Subcutaneous abdominal adipose tissue (tissue), 5 donors: Measurements from ENCODE around the gene EPB41L2.

Source experiments
- H3K27ac ChIP-seq: one replicate; pipeline ENCODE4 v1.7.0; 2013; ENCODE audit warnings: low read depth, mild to moderate bottlenecking, inconsistent platforms, low read length, moderate library complexity
- H3K27me3 ChIP-seq, 5 donors: one replicate each; pipeline ENCODE4 v1.7.0; 2013; ENCODE audit warnings: low read length in 5 of 5, inconsistent platforms in 1 of 5; ENCODE audit not compliant: control insufficient read depth in 5 of 5, insufficient read depth in 4 of 5
- H3K36me3 ChIP-seq, 5 donors: one replicate each; pipeline ENCODE4 v1.7.0; 2013; ENCODE audit warnings: low read length in 5 of 5; ENCODE audit not compliant: control insufficient read depth in 5 of 5, insufficient read depth in 5 of 5
- H3K4me1 ChIP-seq, 5 donors: one replicate each; pipeline ENCODE4 v1.7.0; 2013; ENCODE audit warnings: low read length in 5 of 5, mild to moderate bottlenecking in 3 of 5, moderate library complexity in 1 of 5; ENCODE audit not compliant: control insufficient read depth in 5 of 5, insufficient read depth in 5 of 5
- H3K4me3 ChIP-seq, 5 donors: one replicate each; pipeline ENCODE4 v1.7.0; 2013; ENCODE audit warnings: low read length in 5 of 5, low read depth in 1 of 5
- H3K9ac ChIP-seq, 5 donors: one replicate each; pipeline ENCODE4 v1.7.0; 2013; ENCODE audit warnings: low read length in 5 of 5, mild to moderate bottlenecking in 4 of 5, moderate library complexity in 3 of 5
- H3K9me3 ChIP-seq, 5 donors: one replicate each; pipeline ENCODE4 v1.7.0; 2013; ENCODE audit warnings: low read length in 5 of 5; ENCODE audit not compliant: control insufficient read depth in 5 of 5
- donor health status: healthy.
- donor health status: healthy.
- donor health status: healthy.
- donor health status: healthy.
- donor health status: healthy.

Gene EPB41L2

GRCh38 chr6:130970839-130971410 lies 92.1 kb downstream of the EPB41L2 start:
- peak overlapping the region; percentile 92 for H3K27ac ChIP-seq
- H3K9me3 ChIP-seq, result no peaks in the 10 kb centered on the region
- H3K4me1 ChIP-seq, result peaks cover 0 to 47% (median 43%) of the 10 kb centered on the region in 5 donors
- H3K9ac ChIP-seq, result no peak overlapping the region
- H3K36me3 ChIP-seq, result no peaks in the 10 kb centered on the region
- H3K27me3 ChIP-seq, result no peaks in the 10 kb centered on the region
- no peak overlapping the region for H3K4me3 ChIP-seq

GRCh38 chr6:130969791-130970491 lies 93.1 kb downstream of the EPB41L2 start:
- Histone ChIP-seq H3K36me3 (no peaks in the 10 kb centered on the region), H3K27me3 (no peaks in the 10 kb centered on the region), H3K4me1 (peaks cover under 1 to 55% (median 52%) of the 10 kb centered on the region in 5 donors), H3K9me3 (no peaks in the 10 kb centered on the region), H3K27ac (peak overlapping the region; percentile 92), H3K4me3 (peak overlapping the region; percentile 57 to 85 (median 67)), H3K9ac (peak overlapping the region; percentile 3 to 79 (median 69))

- Histone ChIP-seq H3K27ac (peak overlapping the region; percentile 92), H3K9me3 (no peaks in the 10 kb centered on the region), H3K9ac (peak overlapping the region; percentile 3 to 79 (median 69)), H3K27me3 (no peaks in the 10 kb centered on the region), H3K4me3 (peak overlapping the region; percentile 57 to 85 (median 67)), H3K4me1 (peaks cover 2 to 62% (median 56%) of the 10 kb centered on the region in 5 donors), H3K36me3 (no peaks in the 10 kb centered on the region)
Observed at GRCh38 chr6:130969166-130969565, 93.9 kb downstream of the EPB41L2 start.

- peak overlapping the region; percentile 57 to 85 (median 67) for H3K4me3 ChIP-seq
- no peaks in the 10 kb centered on the region for H3K9me3 ChIP-seq
- H3K4me1 ChIP-seq, result peaks cover 2 to 62% (median 56%) of the 10 kb centered on the region in 5 donors
- peak overlapping the region; percentile 92 for H3K27ac ChIP-seq
- no peaks in the 10 kb centered on the region for H3K36me3 ChIP-seq
- no peaks in the 10 kb centered on the region for H3K27me3 ChIP-seq
- peak overlapping the region in 4 of 5 donors; percentile 3 to 79 (median 32) for H3K9ac ChIP-seq
Observed at GRCh38 chr6:130968476-130968875, 94.6 kb downstream of the EPB41L2 start.

- peak overlapping the region; percentile 92 for H3K27ac ChIP-seq
- H3K4me1 ChIP-seq, result peaks cover 2 to 63% (median 59%) of the 10 kb centered on the region in 5 donors
- peak overlapping the region; percentile 57 to 85 (median 67) for H3K4me3 ChIP-seq
Observed at GRCh38 chr6:130967502-130968445, 95.3 kb downstream of the EPB41L2 start.

GRCh38 chr6:130966344-130966980 lies 96.6 kb downstream of the EPB41L2 start:
- Histone ChIP-seq H3K27ac (peak overlapping the region; percentile 92), H3K9me3 (no peaks in the 10 kb centered on the region), H3K9ac (peak overlapping the region in 2 of 5 donors; percentile 18 to 24), H3K4me3 (peak overlapping the region in 1 of 5 donors; percentile 65), H3K4me1 (peaks cover 2 to 66% (median 63%) of the 10 kb centered on the region in 5 donors), H3K36me3 (no peaks in the 10 kb centered on the region), H3K27me3 (no peaks in the 10 kb centered on the region)

More at GRCh38 chr6:130967502-130968445, 95.3 kb downstream of the EPB41L2 start:
- no peaks in the 10 kb centered on the region for H3K9me3 ChIP-seq
- peak overlapping the region in 2 of 5 donors; percentile 35 to 43 for H3K9ac ChIP-seq
- no peaks in the 10 kb centered on the region for H3K27me3 ChIP-seq
- no peaks in the 10 kb centered on the region for H3K36me3 ChIP-seq

- no peak overlapping the region for H3K4me3 ChIP-seq
- no peaks in the 10 kb centered on the region for H3K36me3 ChIP-seq
- H3K4me1 ChIP-seq, result peaks cover 2 to 63% (median 59%) of the 10 kb centered on the region in 5 donors
- H3K27me3 ChIP-seq, result no peaks in the 10 kb centered on the region
- H3K9me3 ChIP-seq, result no peaks in the 10 kb centered on the region
- peak overlapping the region; percentile 92 for H3K27ac ChIP-seq
- no peak overlapping the region for H3K9ac ChIP-seq
Observed at GRCh38 chr6:130965656-130966055, 97.4 kb downstream of the EPB41L2 start.

GRCh38 chr6:130964808-130965604 lies 98.0 kb downstream of the EPB41L2 start:
- H3K9me3 ChIP-seq, result no peaks in the 10 kb centered on the region
- H3K4me3 ChIP-seq, result no peak overlapping the region
- peak overlapping the region in 1 of 5 donors; percentile 24 for H3K9ac ChIP-seq
- H3K27ac ChIP-seq, result peak overlapping the region; percentile 92
- H3K36me3 ChIP-seq, result no peaks in the 10 kb centered on the region
- no peaks in the 10 kb centered on the region for H3K27me3 ChIP-seq
- peaks cover 2 to 62% (median 55%) of the 10 kb centered on the region in 5 donors for H3K4me1 ChIP-seq

GRCh38 chr6:130964289-130964688 lies 98.8 kb downstream of the EPB41L2 start:
- H3K9ac ChIP-seq, result no peak overlapping the region
- no peaks in the 10 kb centered on the region for H3K36me3 ChIP-seq
- no peaks in the 10 kb centered on the region for H3K9me3 ChIP-seq
- no peak overlapping the region for H3K4me3 ChIP-seq
- no peaks in the 10 kb centered on the region for H3K27me3 ChIP-seq
- H3K4me1 ChIP-seq, result peaks cover 2 to 61% (median 54%) of the 10 kb centered on the region in 5 donors
- H3K27ac ChIP-seq, result no peak overlapping the region
